AG09319 (cell line): ENCODE measurements around the gene MMRN1.

Experiments
- DNase-seq: peaks from one replicate; pipeline ENCODE4 v3.0.0-alpha.2; 2010; ENCODE audit warnings: low read depth; ENCODE audit errors: extremely low read depth
- TF ChIP-seq, protein P1 (sequence below): IDR thresholded peaks from 2 replicates; pipeline ENCODE4 v1.5.1; 2011; ENCODE audit warnings: low read depth, mild to moderate bottlenecking, inconsistent platforms, low read length, moderate library complexity

Gene MMRN1

DNA sequence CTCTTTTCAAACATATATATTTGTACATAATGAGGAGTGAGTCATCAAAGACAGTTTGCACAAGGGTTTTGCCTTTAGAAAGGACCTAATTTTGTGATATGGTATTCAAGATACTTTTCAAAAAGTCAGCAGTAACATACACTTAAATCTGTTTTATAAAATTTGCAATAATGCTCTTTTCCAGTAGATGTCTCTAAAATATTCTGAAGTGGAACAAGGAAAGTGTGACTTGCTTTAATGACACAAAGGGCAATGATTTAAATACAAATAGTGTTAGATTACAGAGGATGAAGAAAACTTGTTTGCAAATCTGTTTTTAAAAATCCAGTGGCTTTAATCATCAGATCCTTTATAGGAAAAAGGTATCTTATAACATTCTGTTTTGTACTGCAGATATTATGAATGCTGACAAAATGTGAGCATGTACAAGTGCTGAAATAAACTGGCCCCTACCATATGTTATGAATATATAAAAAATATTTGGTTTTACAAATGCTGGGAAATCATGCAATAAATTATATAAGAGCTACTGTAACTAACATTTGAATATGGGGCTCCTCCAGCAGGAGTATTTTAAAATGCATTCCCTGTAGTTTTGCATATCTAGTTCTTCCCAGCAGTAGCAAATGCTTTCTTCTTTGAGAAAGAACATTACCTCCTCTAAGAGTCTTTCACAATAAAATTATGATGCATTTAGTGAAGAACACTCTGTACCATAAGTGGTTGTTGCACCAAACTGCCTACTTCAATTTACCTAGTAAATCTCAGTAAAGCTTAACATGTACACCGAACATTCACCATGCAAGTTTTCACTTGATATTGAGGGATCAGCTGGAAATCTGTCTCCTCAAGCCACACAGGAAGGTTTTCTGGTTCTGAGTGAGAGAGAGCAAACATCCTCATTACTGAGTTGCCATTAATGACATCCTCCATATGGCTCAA is 20.2 kb downstream of the MMRN1 start:
- no peak for DNase-seq
- TF ChIP-seq, protein P1, sequence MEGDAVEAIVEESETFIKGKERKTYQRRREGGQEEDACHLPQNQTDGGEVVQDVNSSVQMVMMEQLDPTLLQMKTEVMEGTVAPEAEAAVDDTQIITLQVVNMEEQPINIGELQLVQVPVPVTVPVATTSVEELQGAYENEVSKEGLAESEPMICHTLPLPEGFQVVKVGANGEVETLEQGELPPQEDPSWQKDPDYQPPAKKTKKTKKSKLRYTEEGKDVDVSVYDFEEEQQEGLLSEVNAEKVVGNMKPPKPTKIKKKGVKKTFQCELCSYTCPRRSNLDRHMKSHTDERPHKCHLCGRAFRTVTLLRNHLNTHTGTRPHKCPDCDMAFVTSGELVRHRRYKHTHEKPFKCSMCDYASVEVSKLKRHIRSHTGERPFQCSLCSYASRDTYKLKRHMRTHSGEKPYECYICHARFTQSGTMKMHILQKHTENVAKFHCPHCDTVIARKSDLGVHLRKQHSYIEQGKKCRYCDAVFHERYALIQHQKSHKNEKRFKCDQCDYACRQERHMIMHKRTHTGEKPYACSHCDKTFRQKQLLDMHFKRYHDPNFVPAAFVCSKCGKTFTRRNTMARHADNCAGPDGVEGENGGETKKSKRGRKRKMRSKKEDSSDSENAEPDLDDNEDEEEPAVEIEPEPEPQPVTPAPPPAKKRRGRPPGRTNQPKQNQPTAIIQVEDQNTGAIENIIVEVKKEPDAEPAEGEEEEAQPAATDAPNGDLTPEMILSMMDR = no peak

DNA sequence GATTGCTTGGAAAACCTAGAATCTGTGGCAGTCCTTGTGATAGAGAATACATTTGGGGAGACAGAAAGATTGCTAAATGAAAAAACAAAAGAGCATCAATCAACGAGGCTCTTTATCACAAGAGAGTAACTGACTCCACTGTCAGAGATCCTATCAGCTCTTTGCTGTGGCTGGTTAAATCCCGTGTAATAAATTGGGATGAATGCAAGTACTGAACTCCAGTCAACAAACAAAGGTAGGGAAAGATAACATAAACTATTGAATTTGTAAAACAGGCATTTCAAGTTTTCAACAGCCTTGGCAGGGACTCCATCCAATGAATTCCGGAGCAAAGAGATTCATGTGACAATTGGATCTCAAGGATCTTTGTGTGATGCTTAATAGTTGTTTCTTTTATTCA is 21.3 kb downstream of the MMRN1 start:
- TF ChIP-seq, protein P1 = no peak
- no peak for DNase-seq

DNA sequence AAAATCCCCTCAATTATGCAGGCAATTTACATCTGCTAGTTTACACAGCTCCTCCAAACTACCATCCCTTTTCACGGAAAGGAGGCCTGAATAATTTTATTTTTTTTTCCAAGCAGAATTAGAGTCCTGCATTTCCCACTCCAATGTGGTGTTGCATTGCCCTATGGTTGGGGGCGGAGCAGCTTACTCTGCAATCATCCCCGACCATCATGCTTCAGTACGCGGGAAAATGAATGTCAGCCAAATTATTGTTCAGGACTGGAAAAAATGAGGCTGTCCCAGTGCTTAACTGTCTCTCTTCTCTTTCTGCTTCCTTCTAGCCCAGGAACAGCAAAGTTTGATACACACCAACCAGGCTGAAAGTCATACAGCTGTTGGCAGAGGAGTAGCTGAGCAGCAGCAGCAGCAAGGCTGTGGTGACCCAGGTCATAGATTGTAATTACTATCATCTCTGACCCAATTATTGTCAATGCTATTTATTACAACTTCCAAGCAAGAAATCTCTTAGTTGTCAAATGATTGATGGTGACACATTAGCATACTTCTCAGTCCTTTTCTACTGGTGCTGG is 28.3 kb downstream of the MMRN1 start:
- DNase-seq = no peak

DNA sequence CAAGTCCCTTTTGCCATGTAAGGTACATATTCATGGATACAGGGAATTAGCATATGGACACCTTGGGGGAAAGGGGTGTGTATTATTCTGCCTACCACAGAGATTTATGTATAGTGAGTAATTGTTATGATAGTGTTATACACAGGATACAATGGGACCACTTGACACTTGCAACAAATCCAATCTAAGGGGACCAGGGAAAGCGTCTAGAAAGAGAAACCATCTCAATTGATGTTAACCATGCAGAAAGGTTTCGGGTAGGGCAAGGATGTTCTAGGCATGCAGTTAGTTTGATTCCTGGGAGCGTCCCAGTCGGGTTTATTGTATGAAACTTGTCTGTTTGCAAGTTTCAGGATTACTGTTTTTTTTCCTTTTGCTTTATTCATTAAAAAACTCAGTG is 34.2 kb downstream of the MMRN1 start:
- DNase-seq = no peak
- TF ChIP-seq, protein P1 = no peak

More for the DNA sequence above, 28.3 kb downstream of the MMRN1 start:
- TF ChIP-seq, protein P1 = no peak

DNA sequence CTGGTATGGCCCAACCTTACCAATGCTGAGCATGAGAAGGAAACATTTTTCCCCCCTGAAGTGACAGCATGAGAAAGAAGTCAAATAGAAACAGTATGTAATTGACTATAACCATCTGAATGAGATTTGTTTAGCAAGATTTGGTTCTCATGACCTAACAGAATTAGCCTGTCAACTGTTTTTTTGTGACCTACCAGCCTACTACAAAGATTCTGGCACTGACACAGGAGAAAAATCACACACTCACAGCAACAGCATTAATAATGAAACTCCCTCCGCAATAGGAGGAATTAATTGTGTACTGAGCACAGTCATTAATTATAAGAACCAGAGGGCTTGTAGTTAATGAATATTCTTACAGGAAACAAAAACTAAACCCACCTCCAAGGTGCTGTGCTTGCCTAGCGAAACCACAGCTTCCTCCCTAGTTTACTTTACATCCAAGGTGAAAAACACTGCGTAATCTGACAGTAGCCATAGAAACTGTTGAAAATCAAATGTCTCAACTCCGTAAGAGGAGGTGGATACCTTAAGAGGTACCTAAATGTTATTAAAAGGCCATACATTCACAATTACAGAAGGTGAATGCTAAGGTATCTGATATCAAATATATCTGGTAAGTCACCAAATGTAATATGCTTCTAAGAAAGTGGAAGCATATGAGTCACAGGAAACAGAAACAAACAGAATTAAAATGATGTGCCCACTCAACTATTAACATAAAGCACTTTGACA is 34.9 kb downstream of the MMRN1 start:
- no peak for DNase-seq
- TF ChIP-seq, protein P1 = no peak

DNA sequence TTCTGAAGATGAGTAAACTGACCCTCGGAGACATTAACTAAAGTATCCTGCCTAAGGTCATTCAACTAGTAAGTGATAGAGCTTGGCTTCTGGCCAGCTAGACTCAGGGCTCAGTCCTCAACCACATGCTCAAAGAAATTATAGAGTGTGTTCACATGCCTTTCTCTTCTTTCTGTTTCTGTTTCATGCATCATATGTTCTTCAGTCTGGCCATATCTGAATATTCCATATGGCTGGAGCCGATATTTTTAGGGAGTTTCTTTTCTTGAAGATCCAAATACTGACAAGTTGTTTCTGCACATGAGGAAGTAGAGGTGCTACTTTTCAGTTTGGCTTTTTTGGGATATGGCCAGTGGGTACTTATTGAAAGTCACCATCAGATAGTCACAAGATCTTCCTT is 44.9 kb downstream of the MMRN1 start:
- TF ChIP-seq, protein P1 = no peak
- no peak for DNase-seq
